IMR-90 (cell line): ENCODE data around the gene LRRC8B. TPM values are rescaled to one million over a fixed set of nuclear protein-coding genes. Genes with fewer than 3 reads are reported as not detected.
A peak's percentile ranks its signal among the peaks of the same experiment; 100 is the strongest.

Experiments
- ATAC-seq: fragments of 200-7000 bp; cut with Tn5 transposase; 2 replicates; pipeline ENCODE4 v1.9.1; 2020; ENCODE audit warnings: low read depth, mild to moderate bottlenecking, moderate library complexity
- BruUV-seq: library from RNA; stranded (reverse); fragments of 400-500 nt; replicated peaks from 2 replicates; lab custom pipeline; 2021; lab: Mats Ljungman, UMichigan
- CTCF ChIA-PET: fragments of 300-600 bp; formaldehyde crosslinking; extraction: SDS; loops from one replicate; lab custom pipeline; 2021; ENCODE audit warnings: antibody characterized with exemption; lab: Yijun Ruan, JAX
- POLR2A ChIA-PET: fragments of 300-600 bp; sonication (Branson Sonifier 250); formaldehyde crosslinking; loops from one replicate; lab custom pipeline; 2022; ENCODE audit warnings: antibody characterized with exemption; ENCODE audit not compliant: unreplicated experiment; lab: Charles Lee
- DNase-seq: peaks from one replicate; pipeline ENCODE4 v3.0.0; 2013
- H2AFZ ChIP-seq: replicated peaks from 2 replicates; pipeline ENCODE3; 2013; ENCODE audit warnings: low read length, mild to moderate bottlenecking; ENCODE audit not compliant: poor library complexity
- H2AK5ac ChIP-seq: 2 replicates; pipeline ENCODE4 v1.6.1; 2013; ENCODE audit warnings: low read depth, low read length, inconsistent platforms
- H2AK9ac ChIP-seq: replicated peaks from 2 replicates; pipeline ENCODE3; 2013; ENCODE audit warnings: mild to moderate bottlenecking, low read depth, low read length, moderate library complexity; ENCODE audit not compliant: poor library complexity
- H2BK120ac ChIP-seq: 2 replicates; pipeline ENCODE4 v1.6.1; 2013; ENCODE audit warnings: low read depth, low read length, inconsistent platforms
- H2BK15ac ChIP-seq: 3 replicates; pipeline ENCODE4 v1.6.1; 2013; ENCODE audit warnings: low read depth, low read length, inconsistent platforms
- H2BK20ac ChIP-seq: 2 replicates; pipeline ENCODE4 v1.6.1; 2013; ENCODE audit warnings: low read depth, mild to moderate bottlenecking, inconsistent platforms, low read length, moderate library complexity
- H2BK5ac ChIP-seq: 2 replicates; pipeline ENCODE4 v1.6.1; 2013; ENCODE audit warnings: mild to moderate bottlenecking, low read depth, low read length, inconsistent platforms; ENCODE audit not compliant: poor library complexity, severe bottlenecking
- H3K14ac ChIP-seq: replicated peaks from 2 replicates; pipeline ENCODE4 v1.6.1; 2013; ENCODE audit warnings: low read depth, low read length, inconsistent platforms
- H3K18ac ChIP-seq: 2 replicates; pipeline ENCODE4 v1.6.1; 2013; ENCODE audit warnings: low read depth, low read length, control low read depth
- H3K23ac ChIP-seq: 2 replicates; pipeline ENCODE4 v1.6.1; 2013; ENCODE audit warnings: low read depth, low read length, inconsistent platforms
- H3K27ac ChIP-seq: 2 replicates; pipeline ENCODE4 v1.5.1; 2013; ENCODE audit warnings: mild to moderate bottlenecking, control low read depth, low read length; ENCODE audit not compliant: insufficient read depth
- H3K27me3 ChIP-seq: 2 replicates; pipeline ENCODE4 v1.6.1; 2013; ENCODE audit warnings: low read length; ENCODE audit not compliant: control insufficient read depth, insufficient read depth
- H3K36me3 ChIP-seq: 2 replicates; pipeline ENCODE4 v1.6.1; 2013; ENCODE audit warnings: low read length, mixed read lengths; ENCODE audit not compliant: control insufficient read depth, insufficient read depth
- H3K4ac ChIP-seq: 2 replicates; pipeline ENCODE4 v1.6.1; 2013; ENCODE audit warnings: low read depth, low read length, inconsistent platforms
- H3K4me1 ChIP-seq: 2 replicates; pipeline ENCODE4 v1.6.1; 2013; ENCODE audit warnings: low read length, mixed read lengths; ENCODE audit not compliant: control insufficient read depth, insufficient read depth
- H3K4me2 ChIP-seq: 2 replicates; pipeline ENCODE4 v1.6.1; 2013; ENCODE audit warnings: low read depth, mild to moderate bottlenecking, control low read depth, low read length, moderate library complexity
- H3K4me3 ChIP-seq: 2 replicates; pipeline ENCODE4 v1.5.1; 2013; ENCODE audit warnings: low read depth, mild to moderate bottlenecking, control low read depth, low read length, moderate library complexity; ENCODE audit not compliant: insufficient read depth
- H3K56ac ChIP-seq: 2 replicates; pipeline ENCODE4 v1.6.1; 2013; ENCODE audit warnings: low read length, inconsistent platforms; ENCODE audit not compliant: insufficient read depth; ENCODE audit errors: extremely low read depth
- H3K79me1 ChIP-seq, 2 experiments: 2 replicates each; pipeline ENCODE4 v1.6.1; 2013; ENCODE audit warnings: low read length in 2 of 2, inconsistent platforms in 1 of 2, low read depth in 1 of 2
- H3K9ac ChIP-seq: 2 replicates; pipeline ENCODE4 v1.6.1; 2013; ENCODE audit warnings: low read depth, low read length, control low read depth
- H3K9me1 ChIP-seq: 2 replicates; pipeline ENCODE4 v1.6.1; 2013; ENCODE audit warnings: low read length, inconsistent platforms; ENCODE audit not compliant: insufficient read depth
- H3K9me3 ChIP-seq: 2 replicates; pipeline ENCODE4 v1.6.1; 2013; ENCODE audit warnings: low read length; ENCODE audit not compliant: control insufficient read depth, insufficient read depth
- H4K20me1 ChIP-seq: 2 replicates; pipeline ENCODE4 v1.6.1; 2013; ENCODE audit warnings: low read length, inconsistent platforms; ENCODE audit not compliant: insufficient read depth
- H4K5ac ChIP-seq: 2 replicates; pipeline ENCODE4 v1.6.1; 2013; ENCODE audit warnings: mild to moderate bottlenecking, low read depth, low read length, control low read depth
- H4K8ac ChIP-seq, 2 experiments: 2 replicates each; pipeline ENCODE4 v1.6.1; 2013; ENCODE audit warnings: low read depth in 2 of 2, low read length in 2 of 2, control low read depth in 1 of 2, inconsistent platforms in 1 of 2
- H4K91ac ChIP-seq: 2 replicates; pipeline ENCODE4 v1.6.1; 2013; ENCODE audit warnings: low read depth, low read length, inconsistent platforms; ENCODE audit not compliant: insufficient read depth
- FOS ChIP-seq: fragments of 150-350 bp; IDR thresholded peaks from 2 replicates; pipeline ENCODE4 v1.6.1; 2016; ENCODE audit warnings: low read depth, low read length
- MAFK ChIP-seq: IDR thresholded peaks from 2 replicates; pipeline ENCODE4 v1.6.1; 2012; ENCODE audit warnings: low read depth, low read length, improper control_type of control experiment
- WGBS, 2 experiments: methylation state at CpG; one replicate each; pipeline versions ENCODE4 v1.1.5 to v1.1.7; 2013; ENCODE audit warnings: missing lambda C conversion rate in 2 of 2; ENCODE audit not compliant: insufficient read length in 1 of 2; ENCODE audit errors: extremely low coverage in 2 of 2; 5-methylcytosine and 5-hydroxymethylcytosine counted together
- dilution Hi-C: fragments of 300-500 bp; cut with HindIII; formaldehyde crosslinking; loops from one replicate; pipeline ENCODE4 v1.14.3; 2018; ENCODE audit warnings: low sequenced_read_pairs; ENCODE audit not compliant: unreplicated experiment
- in situ Hi-C: fragments of 300-500 bp; cut with MboI; formaldehyde crosslinking; loops from 3 replicates; pipeline ENCODE4 v1.14.3; 2019; ENCODE audit warnings: low sequenced_read_pairs, inconsistent platforms, mixed read lengths
- intact Hi-C: fragments of 100-400 bp; cut with micrococcal nuclease; formaldehyde crosslinking; loops from 2 replicates; pipeline ENCODE4 v1.10.0; 2022
- polyA plus RNA-seq, 3 experiments: library from polyadenylated mRNA; depleted of rRNA; stranded (reverse); fragments of >200 nt; gene quantifications; 2 replicates each; pipeline ENCODE4 v1.2.3, GENCODE V29; 2012; ENCODE audit warnings: low replicate concordance in 1 of 3
- total RNA-seq: library from RNA; depleted of rRNA; stranded (reverse); fragments of >200 nt; gene quantifications from 2 replicates; pipeline ENCODE4 v1.2.3, GENCODE V29; 2012

The LRRC8B gene
- total and polyA plus RNA-seq, 2 of the 4 experiments (the other 2 are of a cell fraction): 0.74 to 1.8 TPM

DNA sequence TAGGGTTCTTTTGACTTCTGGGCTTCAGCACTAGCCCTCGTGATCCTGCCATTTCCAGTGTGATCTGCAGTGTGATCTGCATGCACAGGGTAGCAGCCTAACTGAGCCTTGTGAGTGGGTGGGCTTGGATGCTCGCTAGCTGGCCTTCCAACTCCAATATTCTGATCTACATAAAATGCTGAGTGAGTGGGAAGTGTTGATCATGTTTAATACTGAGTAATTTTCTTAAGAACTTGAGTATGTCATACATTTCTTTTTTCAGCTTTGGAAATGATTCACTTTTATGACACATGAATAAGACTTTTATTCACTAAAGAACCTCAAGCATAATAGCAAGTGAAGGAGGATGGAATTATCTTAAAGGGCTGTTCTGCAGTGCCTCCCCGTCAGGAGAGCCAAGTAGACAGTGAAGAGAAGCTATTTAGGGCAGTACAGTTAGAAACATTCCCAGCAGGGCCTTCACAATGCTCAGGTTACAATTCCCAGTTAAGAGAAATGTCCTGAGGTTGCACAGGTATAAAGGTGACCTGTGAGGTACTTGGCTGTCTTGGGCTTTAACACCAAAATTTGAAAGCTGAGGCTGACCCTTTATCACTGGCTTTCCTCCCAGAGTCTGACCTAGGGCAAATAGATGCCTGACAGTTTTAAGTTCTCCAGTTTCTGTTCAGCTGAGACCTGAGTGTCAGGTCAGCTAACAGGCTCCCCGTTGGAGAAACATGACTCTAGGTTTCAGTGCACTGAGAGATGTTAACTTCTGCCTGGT is 79.2 kb downstream of the LRRC8B start:
- dilution Hi-C loops (no loop called here), intact Hi-C loops (loop anchor here (2.0 kb wide), 1 partner anchor 25 kb away; no protein-coding TSS in a partner anchor), in situ Hi-C loops (loop anchor here (10.0 kb wide), 1 partner anchor 129 kb away; no protein-coding TSS in a partner anchor)
- Histone ChIP-seq H4K5ac (no peak overlapping the region), H3K23ac (no peak overlapping the region), H2BK5ac (no peak overlapping the region), H2BK120ac (no peak overlapping the region), H2AK9ac (peak overlapping the region; percentile 44), H3K27ac (no peak overlapping the region), H2AK5ac (0 out of 2 replicates have a peak overlapping the region, but pooled peaks have one; percentile 26), H2BK20ac (no peak overlapping the region), H3K18ac (no peak overlapping the region), H3K4me2 (no peak overlapping the region), H4K8ac (no peak overlapping the region), H4K20me1 (no peaks in the 10 kb centered on the region), H3K14ac (no peak overlapping the region), H3K9ac (no peak overlapping the region), H3K56ac (no peak overlapping the region), H3K36me3 (no peaks in the 10 kb centered on the region), H3K4me1 (peaks cover 3% of the 10 kb centered on the region), H2AFZ (no peak overlapping the region), H3K4me3 (no peak overlapping the region), H3K9me1 (peaks cover 4% of the 10 kb centered on the region; the same call in 1 of the 2 replicates), H3K27me3 (no peaks in the 10 kb centered on the region), H3K4ac (no peak overlapping the region), H2BK15ac (no peak overlapping the region), H3K9me3 (no peaks in the 10 kb centered on the region), H4K91ac (no peak overlapping the region), H3K79me1 (no peaks in the 10 kb centered on the region)
- BruUV-seq: no TSS peak
- TF ChIP-seq MAFK: peak; percentile 58
- TF ChIP-seq FOS: no peak
- 50% methylated on average over 1 of the region's 4 CpGs; no CpG with 5 or more reads in 1 of the 2 experiments for WGBS, 2 experiments
- POLR2A ChIA-PET: no interaction called here
- CTCF ChIA-PET: interaction anchor here (1.0 to 1.9 kb wide), 6 partner anchors 9 to 159 kb away, joined by 3 to 7 read pairs (median 4); no protein-coding TSS in a partner anchor
- DNase-seq (peak; percentile 62), ATAC-seq (peak; percentile 30)
